NCI-H460 (cell line): ENCODE measurements around the gene ENO1. TPM values are rescaled to one million over a fixed set of nuclear protein-coding genes. Genes with fewer than 3 reads are reported as not detected.
"Not testable (repeated sequence)": the region's sequence is repeated elsewhere in the genome, so short reads cannot be mapped to it uniquely, and the experiment has no call there.

Source experiments
- DNase-seq: peaks from one replicate; pipeline ENCODE4 v3.0.0-alpha.2; 2016; ENCODE audit warnings: low read depth; ENCODE audit errors: extremely low read depth
- polyA plus RNA-seq: library from polyadenylated mRNA; depleted of rRNA; stranded (reverse); fragments of >200 nt; gene quantifications from 2 replicates; pipeline ENCODE4 v1.2.3, GENCODE V29; 2014; cell fraction: nucleus; rRNA removed
- total RNA-seq: library from RNA; depleted of rRNA; stranded (reverse); fragments of >200 nt; shearing (Covaris generic); gene quantifications from 2 replicates; pipeline ENCODE4 v1.2.3, GENCODE V29; 2014; rRNA removed

Gene ENO1
- 3,383 and 3,505 TPM in 2 replicates for total RNA-seq
- 1,873 and 2,034 TPM in 2 replicates for polyA plus RNA-seq

DNA sequence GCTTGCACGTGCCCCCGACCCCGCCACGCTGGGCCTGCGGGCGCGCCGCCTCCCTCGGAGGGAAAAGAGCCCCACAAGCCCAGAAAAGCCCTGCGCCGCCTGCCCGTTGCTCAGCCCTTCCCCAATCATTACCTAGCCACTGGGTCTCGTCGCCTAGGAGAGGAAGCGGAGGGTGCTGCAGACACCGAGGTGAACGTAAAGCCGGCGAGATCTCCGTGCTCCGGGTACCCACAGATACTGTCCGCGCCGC is at the start of gene ENO1:
Gene ENO1 (minus strand): TSS at position 239 of the 250 bp plus-strand sequence. CDS start 3,778 bp downstream, outside the sequence.
- DNase-seq = no peak

DNA sequence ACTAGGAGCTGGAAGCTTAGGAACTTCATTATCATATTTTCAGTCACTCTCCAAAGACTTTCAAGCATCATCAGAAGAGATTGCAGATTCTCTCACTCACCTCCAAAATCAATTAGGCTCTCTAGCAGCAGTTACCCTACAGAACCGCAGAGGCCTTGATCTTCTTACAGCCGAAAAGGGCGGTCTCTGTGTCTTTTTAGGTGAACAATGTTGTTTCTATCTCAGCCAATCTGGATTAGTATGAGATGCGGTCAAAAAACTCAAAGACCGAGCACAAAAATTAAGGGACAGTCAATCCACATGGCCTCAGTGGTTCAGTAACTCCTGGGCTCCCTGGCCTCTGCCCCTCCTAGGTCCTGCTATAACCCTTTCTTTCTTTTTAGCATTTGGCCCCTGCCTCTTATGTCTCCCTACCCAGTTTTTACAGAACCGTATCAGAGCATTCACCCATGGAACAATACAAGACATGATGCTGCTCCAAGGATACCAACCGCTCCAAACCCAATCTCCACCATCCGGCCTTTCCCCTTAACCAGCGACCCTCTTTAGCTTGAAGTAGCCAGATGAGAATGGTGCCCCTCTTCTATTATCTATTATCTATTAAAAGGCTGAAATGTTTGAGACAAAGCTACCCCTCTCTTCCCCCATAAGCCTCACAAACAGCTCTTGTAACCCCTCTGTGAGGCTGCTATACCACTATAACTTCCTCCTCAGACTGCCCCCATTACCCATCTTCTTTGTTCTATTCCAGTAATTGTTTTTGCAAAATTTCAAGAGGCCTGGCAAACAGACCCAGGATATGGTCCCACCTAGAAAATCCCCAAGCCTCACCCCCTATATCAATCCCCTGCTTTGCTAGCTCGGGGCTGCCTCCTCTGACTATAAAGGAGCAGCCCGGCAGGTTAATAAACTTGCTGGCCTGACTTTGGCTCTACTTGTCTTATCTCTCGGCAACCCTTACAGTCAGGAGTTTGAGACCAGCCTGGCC is 48.5 kb upstream of the ENO1 start:
- no peak for DNase-seq

DNA sequence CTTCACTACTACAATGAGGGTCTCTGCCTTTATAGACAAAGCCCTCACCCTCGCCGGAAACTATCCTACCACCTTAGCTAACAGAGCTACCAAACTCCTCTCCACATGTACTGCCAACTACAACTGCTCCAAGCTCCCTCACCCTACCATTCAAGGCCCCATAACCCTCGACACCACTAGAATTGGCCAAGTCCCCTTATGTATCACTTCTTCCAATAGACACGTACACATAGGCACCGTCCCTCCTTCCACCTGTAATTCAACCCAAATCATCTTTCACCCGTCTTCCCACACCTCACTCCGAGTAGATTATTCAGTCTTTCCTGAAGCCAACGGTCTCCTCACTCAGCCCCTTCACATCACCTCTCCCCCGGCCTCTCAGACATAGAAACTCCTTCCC is 47.5 kb upstream of the ENO1 start:
- no peak for DNase-seq

DNA sequence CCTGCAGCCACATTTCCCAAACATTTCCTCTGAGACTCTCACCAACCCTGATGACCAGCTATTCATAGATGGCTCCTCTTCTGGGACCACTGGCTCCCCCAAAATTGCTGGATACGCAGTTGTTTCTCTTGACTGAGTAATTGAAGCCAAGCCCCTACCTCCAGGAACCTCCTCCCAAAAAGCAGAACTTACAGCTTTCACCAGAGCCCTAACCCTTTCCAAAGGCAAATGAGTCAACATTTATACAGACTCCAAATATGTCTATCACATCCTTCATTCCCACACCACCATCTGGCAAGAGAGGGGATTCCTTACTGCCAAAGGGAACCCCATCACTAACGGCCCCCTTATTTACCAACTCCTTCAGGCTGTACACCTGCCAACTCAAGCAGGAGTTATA is 46.9 kb upstream of the ENO1 start:
- DNase-seq = no peak

DNA sequence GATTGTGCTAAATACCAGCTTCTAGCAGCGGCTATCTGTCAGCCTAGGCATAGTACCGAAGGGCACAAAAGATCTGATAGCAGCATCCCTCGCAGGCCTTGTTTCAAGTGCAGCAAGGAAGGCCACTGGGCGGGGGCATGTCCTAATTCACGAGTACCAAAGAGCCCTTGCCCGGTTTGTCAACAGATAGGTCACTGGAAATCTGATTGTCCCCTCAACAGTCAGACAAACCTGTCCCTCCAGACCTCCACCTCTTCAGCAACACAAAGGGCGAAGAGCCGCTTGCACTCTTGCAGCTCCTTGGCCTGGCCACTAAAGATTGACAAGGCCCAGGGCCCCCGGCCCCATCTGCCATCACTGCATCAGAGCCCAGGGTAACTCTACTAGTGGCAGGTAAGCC is 44.5 kb upstream of the ENO1 start:
- no peak for DNase-seq

DNA sequence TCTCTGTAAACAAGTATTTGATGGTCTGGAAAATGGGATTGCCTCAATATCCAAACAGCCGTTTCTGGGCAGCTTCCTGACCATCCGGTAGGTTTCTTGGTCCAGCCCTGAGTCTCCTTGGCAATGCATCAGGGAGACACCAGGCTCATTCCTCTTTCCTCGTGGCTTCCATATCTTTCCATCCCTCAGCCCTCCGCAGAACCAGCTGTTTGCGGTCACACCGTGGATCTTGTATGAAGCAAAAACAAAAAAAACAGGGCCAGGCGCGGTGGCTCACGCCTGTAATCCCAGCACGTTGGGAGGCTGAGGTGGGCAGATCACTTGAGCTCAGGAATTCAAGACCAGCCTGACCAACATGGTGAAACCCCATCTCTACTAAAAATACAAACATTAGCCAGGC is 39.0 kb upstream of the ENO1 start:
- not testable (repeated sequence) for DNase-seq

DNA sequence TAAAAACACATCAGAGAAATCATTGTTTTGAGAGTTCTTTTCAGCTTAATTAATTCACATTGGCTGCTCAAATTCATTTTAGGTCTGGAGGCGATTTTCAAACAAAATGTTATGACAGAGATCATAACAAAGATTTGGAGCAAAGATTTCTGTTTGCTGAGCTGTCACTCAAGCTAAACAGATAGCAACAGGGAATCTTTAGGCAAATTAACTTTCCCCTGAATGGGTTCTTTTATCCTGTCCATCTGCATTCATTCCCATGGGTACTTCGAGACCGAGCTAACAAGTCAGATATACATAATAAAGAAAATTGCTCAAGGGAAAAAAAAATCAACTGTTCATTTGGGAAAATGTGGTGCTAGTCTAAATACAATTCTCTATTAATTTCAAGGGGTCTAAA is 37.0 kb upstream of the ENO1 start:
- no peak for DNase-seq

DNA sequence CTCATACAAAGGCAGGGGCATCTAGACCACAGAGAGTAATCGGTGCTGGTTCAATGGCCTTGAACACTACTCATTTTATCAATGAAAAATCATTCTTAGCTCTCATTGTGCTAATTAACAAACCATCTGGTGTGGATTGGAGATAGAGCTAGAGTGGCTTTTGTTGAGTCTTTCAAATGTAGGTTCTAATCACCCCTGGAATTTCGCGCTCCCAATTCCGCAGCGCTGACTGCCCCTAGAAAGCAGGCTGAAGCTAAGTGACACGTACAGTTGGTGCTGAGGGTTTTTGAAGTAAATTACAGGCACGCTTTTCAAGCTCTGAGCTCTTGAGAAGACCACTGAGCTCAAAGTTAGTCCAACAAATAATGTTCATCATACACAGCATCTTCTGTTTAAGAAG is 36.0 kb upstream of the ENO1 start:
- DNase-seq = no peak

DNA sequence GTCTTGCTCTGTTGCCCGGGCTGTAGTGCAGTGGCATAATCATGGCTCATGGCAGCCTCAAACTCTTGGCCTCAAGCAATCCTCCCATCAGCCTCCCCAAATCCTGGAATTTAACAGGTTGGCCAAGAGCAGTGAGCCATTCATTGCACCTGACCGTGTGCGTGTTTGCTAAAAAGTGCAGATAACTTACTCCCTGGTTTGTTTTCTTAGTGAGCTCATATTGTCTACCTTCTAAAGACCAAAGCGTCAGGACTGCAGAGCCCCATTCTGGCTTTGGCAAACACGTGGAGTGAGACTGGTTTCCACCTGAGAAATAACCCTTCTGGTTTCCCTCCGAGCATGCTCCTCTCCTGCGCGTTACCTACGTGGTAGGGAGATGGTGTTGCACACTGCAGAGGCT is 35.0 kb upstream of the ENO1 start:
- DNase-seq = no peak

DNA sequence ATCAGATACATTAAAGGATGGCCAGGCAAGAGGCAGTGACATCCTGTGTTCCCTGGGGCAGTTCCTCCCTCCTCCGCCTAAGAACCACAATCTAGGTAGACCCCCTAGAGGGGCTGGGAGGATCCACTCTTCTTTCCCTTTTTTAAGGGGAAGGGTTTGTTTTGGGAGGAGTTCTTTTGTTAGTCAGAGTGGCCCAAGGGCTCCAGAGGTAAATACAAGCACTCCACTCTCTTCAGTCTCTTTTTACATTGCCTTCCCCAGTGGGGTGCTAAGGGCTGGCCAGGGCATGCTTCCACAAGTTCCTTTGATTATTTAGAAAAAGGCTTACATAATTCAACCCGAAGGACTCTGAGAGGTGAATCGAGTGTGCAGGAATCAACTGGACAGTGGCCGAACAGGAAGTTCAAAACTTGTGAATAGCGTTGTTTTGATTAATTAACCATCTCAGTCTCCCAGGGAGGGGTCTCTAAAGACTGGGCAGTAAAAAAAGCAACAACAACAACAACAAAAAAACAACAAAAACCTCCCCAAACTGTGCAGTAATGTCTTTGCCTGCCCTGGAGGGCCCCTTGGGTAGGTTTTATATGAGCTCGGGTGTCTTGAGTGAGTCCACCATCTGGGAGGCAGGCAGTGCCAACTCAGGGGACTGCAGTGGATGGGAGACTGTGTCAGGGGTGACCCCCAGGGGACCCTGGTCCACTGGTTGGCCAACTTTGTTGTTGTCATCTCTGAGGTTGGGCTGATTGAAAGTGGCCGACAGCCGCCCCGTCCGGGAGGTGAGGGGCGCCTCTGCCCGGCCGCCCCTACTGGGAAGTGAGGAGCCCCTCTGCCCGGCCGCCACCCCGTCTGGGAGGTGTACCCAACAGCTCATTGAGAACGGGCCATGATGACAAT is 33.2 kb upstream of the ENO1 start:
- no peak for DNase-seq

DNA sequence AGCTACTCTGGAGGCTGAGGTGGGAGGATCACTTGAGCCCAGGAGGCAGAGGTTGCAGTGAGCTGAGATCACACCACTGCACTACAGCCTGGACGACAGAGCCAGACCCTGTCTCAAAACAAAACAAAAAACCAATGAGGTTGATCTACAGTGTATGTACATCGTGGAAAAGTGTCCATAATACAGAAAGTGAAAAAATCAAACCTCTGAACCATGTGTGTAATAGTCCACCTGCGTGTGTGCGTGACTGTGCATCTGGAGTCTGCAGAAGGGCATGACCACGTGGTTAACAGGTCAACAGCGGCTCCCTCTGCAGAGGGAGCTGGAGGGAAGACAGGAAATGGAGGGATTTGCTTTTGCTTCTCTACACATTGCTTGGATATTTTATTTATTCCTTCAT is 32.4 kb upstream of the ENO1 start:
- DNase-seq = no peak

DNA sequence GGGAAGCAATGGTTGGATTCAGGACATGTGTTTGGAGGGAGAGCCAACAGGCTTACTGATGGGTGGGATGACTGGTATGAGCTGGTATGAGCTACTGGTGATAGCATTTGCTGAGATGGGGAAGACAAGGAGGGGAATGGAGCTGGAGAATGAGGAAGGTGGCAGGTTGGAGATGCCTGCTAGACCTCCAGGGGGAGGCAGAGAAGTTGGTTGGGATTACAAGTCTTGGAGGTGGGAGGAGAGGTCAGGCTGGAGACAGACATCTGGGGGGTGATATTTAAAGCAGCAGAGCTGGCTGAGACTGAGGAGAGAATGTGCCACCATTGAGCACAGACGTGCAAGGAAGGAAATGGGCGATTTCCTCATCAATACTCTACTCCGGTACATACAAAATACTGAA is 31.8 kb upstream of the ENO1 start:
- no peak for DNase-seq

DNA sequence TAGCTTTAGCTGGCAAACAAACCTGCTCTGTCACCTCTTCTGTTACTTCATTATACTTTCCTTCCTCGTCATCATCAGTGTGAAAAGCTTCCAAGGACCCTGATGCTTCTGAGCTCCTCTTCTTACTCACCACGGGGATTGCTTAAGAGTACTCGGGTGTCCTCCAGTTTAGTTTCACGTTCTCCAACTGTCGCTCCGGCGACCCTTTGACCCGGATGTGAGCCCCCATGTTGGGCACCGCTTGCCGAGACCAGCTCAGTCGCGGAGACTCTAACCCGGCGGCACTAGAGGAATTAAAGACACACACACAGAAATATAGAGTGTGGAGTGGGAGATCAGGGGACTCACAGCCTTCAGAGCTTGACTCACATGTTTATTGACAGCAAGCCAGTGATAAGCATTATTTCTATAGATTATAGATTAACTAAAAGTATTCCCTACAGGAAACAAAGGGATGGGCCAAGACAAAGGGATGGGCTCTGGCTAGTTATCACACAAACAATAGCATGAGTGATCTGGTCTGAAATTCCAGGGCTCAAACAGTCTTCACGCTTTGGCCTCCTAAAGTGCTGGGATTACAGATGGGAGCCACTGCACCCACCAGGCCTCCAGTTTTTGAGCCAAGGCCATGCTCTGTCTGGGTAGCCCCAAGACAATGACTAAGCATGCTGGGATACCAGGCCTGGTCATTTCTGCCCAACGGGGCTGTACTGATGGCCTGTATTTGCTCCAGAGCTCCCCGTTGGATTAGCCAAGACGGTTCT is 30.1 kb upstream of the ENO1 start:
- DNase-seq = no peak

DNA sequence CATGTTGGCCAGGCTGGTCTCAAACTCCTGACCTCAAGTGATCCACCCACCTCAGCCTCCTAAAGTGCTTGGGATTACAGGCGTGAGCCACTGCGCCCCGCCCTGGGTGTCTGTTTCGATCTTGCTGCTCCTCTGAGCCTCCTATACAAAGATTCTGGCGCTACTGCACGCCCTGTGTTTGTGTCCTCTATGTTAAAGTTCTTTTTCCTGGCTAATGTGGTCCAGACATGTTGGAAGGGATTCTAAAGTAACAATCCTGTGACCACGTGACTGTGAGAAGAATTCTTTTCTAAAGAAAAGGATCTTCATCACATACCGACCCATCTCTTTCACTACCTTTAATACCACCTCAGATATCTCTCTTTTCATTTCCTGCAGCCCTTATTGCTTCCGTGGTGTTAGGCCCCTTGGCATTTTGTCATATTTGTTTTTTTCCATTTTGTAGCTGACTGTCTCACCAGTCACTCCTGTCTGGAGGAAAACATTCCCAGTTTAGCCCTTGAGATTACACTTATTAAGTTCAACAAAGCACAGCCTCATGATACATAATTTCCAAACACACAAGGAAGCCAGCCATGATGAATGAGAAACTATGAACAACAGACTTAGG is 27.2 kb upstream of the ENO1 start:
- no peak for DNase-seq

DNA sequence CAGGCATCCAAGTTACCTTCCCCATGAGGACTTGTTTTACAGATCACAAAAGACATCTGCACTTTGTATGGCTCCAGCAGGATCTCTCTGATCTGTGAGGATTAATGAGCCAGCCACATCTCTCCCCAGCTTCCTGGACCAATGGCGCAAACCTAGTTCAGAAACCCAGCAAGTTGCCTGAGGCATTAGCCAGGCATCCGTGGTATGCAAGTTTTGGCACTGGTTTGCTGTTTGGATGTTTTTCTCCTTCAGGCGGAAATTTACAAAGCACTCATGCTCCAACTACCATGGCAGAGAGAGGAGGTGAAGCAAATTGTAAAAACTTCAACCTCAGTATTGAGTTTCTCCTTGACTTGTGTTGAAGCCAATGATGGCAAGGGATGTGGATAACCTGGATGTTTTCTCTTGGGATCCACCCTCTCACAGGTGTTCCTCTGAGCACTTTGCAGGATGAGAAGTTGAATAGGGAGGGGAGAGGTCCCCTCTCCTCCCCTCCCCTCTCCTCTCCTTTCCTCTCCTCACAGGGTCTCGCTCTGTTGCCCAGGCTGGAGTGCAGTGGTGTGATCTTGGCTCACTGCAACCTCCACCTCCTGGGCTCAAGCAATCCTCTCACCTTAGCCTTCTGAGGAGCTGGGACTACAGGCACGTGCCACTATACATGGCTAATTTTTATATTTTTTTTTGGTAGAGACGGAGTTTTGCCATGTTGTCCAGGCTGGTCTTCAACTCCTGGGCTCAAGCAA is 25.6 kb upstream of the ENO1 start:
- peak; percentile 73 for DNase-seq

DNA sequence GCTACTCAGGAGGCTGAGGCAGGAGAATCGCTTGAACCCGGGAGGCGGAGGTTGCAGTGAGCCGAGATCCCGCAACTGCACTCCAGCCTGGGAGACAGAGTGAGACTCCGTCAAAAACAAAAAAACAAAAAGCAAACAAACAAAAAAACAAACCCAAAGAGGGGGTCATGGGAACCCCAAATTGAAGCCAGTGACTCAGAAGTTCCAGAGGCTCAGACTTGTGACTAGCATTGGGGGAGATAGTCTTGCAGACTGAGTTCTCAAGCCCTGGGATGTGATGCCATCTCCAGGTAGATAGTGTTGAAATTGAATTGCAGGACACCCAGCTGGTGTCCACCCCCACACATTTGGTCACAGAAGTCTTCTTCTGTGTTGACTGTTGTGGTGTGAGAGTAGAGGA is 24.9 kb upstream of the ENO1 start:
- DNase-seq = no peak

DNA sequence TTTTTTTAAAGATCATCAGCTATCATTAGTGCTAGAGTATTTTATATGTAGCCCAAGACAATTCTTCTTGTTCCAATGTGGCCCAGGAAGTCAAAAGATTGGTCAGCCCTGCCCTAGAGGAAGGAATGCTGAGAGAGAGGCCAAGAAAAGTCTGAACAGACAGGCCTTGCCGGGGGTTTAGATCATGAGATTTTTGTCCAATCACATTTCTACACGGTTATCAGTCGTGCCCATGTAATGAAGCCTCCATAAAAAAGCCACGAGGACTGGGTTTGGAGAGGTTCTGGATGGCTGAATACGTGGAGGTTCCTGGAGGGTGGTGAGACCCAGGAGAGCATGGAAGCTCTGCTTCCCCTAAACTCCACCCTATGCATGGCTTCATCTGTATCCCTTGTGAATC is 24.3 kb upstream of the ENO1 start:
- no peak for DNase-seq

DNA sequence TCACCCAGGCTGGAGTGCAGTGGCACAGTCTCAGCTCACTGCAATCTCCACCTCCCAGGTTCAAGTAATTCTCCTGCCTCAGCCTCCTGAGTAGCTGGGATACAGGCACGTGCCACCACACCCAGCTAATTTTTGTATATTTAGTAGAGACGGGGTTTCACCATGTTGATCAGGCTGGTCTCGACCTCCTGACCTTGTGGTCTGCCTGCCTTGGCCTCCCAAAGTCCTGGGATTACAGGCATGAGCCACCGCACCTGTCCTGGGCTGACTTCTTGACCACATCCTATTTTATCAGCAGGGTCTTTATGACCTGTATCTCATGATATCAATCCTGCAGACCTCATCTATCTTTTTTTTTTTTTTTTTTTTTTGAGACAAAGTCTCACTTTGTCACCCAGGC is 22.2 kb upstream of the ENO1 start:
- not testable (repeated sequence) for DNase-seq

DNA sequence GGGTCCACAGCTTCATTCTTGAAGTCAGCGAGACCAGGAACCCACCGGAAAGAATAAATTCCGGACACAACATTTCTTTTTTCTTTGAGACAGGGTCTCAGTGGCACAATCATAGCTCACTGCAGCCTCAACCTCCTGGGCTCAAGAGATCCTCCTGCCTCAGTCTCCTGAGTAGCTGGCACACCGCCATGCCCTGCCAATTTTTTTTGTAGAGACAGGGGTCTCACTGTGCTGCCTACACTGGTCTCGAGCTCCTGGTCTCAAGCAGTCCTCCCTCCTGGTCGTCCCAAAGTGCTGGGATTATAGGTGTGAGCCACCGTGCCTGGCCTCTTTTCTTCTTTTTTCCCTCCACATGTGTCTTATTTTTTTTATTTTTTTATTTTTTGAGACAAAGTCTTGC is 20.6 kb upstream of the ENO1 start:
- DNase-seq = no peak

DNA sequence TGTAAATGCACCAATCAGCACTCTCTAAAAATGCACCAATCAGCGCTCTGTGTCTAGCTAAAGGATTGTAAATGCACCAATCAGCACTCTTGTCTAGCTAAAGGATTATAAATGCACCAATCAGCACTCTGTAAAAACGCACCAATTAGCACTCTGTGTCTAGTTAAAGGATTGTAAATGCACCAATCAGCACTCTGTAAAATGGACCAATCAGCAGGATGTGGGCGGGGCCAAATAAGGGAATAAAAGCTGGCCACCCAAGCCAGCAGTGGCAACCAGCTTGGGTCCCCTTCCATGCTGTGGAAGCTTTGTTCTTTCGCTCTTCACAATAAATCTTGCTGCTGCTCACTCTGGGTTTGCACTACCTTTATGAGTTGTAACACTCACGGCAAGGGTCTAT is 19.9 kb upstream of the ENO1 start:
- DNase-seq = not testable (repeated sequence)
